Measurements from ENCODE around the gene SLC22A14.
"Not testable (repeated sequence)": the region's sequence is repeated elsewhere in the genome, so short reads cannot be mapped to it uniquely, and the experiment has no call there.

The SLC22A14 gene

GRCh38 chr3:38317192-38317759, 35.2 kb downstream of the SLC22A14 start:
- H3K4me3 ChIP-seq (ENCODE audit: low read depth, low read length): no peak overlapping the region

GRCh38 chr3:38318766-38319671, 36.9 kb downstream of the SLC22A14 start:
- H3K4me3 ChIP-seq (ENCODE audit: low read depth, low read length): no peak overlapping the region
- no peak for TF ChIP-seq CTCF (IDR thresholded peaks at IDR 0.05; ENCODE audit: borderline replicate concordance, insufficient read depth, low read depth, low read length)

More at GRCh38 chr3:38317192-38317759, 35.2 kb downstream of the SLC22A14 start:
- TF ChIP-seq CTCF (IDR thresholded peaks at IDR 0.05; ENCODE audit: borderline replicate concordance, insufficient read depth, low read depth, low read length): no peak

- H3K4me3 ChIP-seq (ENCODE audit: low read depth, low read length): not testable (repeated sequence)
Observed at GRCh38 chr3:38320638-38321037, 38.5 kb downstream of the SLC22A14 start.

GRCh38 chr3:38323060-38323459, 41.0 kb downstream of the SLC22A14 start:
- H3K4me3 ChIP-seq (ENCODE audit: low read depth, low read length): no peak overlapping the region
- TF ChIP-seq CTCF (IDR thresholded peaks at IDR 0.05; ENCODE audit: borderline replicate concordance, insufficient read depth, low read depth, low read length): no peak

GRCh38 chr3:38325256-38325655, 43.2 kb downstream of the SLC22A14 start:
- no peak for TF ChIP-seq CTCF (IDR thresholded peaks at IDR 0.05; ENCODE audit: borderline replicate concordance, insufficient read depth, low read depth, low read length)
- no peak overlapping the region for H3K4me3 ChIP-seq (ENCODE audit: low read depth, low read length)

GRCh38 chr3:38327335-38328009, 45.4 kb downstream of the SLC22A14 start:
- H3K4me3 ChIP-seq (ENCODE audit: low read depth, low read length): no peak overlapping the region
- no peak for TF ChIP-seq CTCF (IDR thresholded peaks at IDR 0.05; ENCODE audit: borderline replicate concordance, insufficient read depth, low read depth, low read length)

- H3K4me3 ChIP-seq (ENCODE audit: low read depth, low read length): no peak overlapping the region
- no peak for TF ChIP-seq CTCF (IDR thresholded peaks at IDR 0.05; ENCODE audit: borderline replicate concordance, insufficient read depth, low read depth, low read length)
Observed at GRCh38 chr3:38331257-38332022, 49.3 kb downstream of the SLC22A14 start.
